A549 (cell line): ENCODE data around the gene PLOD3.

Experiments used
- BHLHE40 ChIP-seq: IDR thresholded peaks from 2 replicates; pipeline ENCODE4 v1.6.1; 2012; ENCODE audit warnings: low read depth, low read length, inconsistent platforms
- CBX2 ChIP-seq: fragments of 200-600 bp; sonication (generic); IDR thresholded peaks from 2 replicates; pipeline ENCODE4 v1.6.1; 2016; ENCODE audit warnings: low read depth, mild to moderate bottlenecking, borderline replicate concordance
- CEBPB ChIP-seq, 2 experiments: fragments of >200 bp in 1 of 2; sonication (Bioruptor Twin) in 1 of 2; formaldehyde crosslinking in 1 of 2; IDR thresholded peaks; 2 replicates each; pipeline ENCODE4 v1.6.1; 2012 to 2016
- CTCF ChIP-seq: fragments of >200 bp; sonication (Bioruptor Twin); formaldehyde crosslinking; IDR thresholded peaks from 3 replicates; pipeline ENCODE4 v1.5.1; 2016
- EHMT2 ChIP-seq: fragments of 200-600 bp; sonication (generic); IDR thresholded peaks from 2 replicates; pipeline ENCODE4 v1.6.1; 2016; ENCODE audit warnings: antibody characterized with exemption, low read depth, mild to moderate bottlenecking, moderate library complexity
- ELK1 ChIP-seq: fragments of 150-350 bp; IDR thresholded peaks from 2 replicates; pipeline ENCODE4 v1.6.1; 2014; ENCODE audit warnings: low read depth, mild to moderate bottlenecking, low read length
- HOXB5 ChIP-seq: fragments of 250-450 bp; sonication (Bioruptor Pico); IDR thresholded peaks from 2 replicates; pipeline ENCODE4 v1.5.0; 2020; ENCODE audit warnings: mild to moderate bottlenecking, moderate library complexity
- POLR2A ChIP-seq: IDR thresholded peaks from 2 replicates; pipeline ENCODE4 v1.6.1; 2012; ENCODE audit warnings: mild to moderate bottlenecking, low read length
- RCOR1 ChIP-seq: fragments of 150-350 bp; IDR thresholded peaks from 2 replicates; pipeline ENCODE4 v1.6.1; 2014; ENCODE audit warnings: antibody characterized with exemption, low read length, low read depth
- RFX5 ChIP-seq: fragments of 450-650 bp; IDR thresholded peaks from 2 replicates; pipeline ENCODE4 v1.7.1; 2014; ENCODE audit warnings: antibody characterized with exemption, mild to moderate bottlenecking, moderate library complexity
- TF ChIP-seq, protein P1 (sequence below): fragments of 200-600 bp; sonication (generic); IDR thresholded peaks from 2 replicates; pipeline ENCODE4 v1.6.1; 2016; ENCODE audit warnings: antibody characterized with exemption, mild to moderate bottlenecking, moderate library complexity

DNA sequence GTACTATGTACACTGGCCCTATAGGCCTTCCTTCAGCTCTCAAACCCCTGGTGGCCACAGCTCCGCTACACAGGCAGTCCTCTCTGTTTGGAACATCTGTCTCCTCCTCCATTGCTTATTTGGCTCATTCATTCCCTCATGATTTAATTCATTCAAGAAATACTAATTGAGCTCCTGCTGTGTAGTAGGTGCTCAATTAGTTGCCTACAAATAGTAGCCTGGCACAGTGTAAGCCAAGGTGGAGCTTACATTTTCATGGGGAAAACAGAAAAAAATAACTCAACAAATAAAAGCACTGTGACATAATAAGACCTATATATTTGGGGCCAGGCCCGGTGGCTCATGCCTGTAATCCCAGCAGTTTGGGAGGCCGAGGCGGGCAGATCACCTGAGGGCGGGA lies 30.9 kb upstream of the PLOD3 start:
- TF ChIP-seq RCOR1: no peak
- TF ChIP-seq POLR2A: no peak
- TF ChIP-seq ELK1: no peak
- TF ChIP-seq CTCF: no peak
- TF ChIP-seq CBX2: no peak
- no peak for TF ChIP-seq RFX5
- TF ChIP-seq HOXB5: no peak
- TF ChIP-seq, protein P1, sequence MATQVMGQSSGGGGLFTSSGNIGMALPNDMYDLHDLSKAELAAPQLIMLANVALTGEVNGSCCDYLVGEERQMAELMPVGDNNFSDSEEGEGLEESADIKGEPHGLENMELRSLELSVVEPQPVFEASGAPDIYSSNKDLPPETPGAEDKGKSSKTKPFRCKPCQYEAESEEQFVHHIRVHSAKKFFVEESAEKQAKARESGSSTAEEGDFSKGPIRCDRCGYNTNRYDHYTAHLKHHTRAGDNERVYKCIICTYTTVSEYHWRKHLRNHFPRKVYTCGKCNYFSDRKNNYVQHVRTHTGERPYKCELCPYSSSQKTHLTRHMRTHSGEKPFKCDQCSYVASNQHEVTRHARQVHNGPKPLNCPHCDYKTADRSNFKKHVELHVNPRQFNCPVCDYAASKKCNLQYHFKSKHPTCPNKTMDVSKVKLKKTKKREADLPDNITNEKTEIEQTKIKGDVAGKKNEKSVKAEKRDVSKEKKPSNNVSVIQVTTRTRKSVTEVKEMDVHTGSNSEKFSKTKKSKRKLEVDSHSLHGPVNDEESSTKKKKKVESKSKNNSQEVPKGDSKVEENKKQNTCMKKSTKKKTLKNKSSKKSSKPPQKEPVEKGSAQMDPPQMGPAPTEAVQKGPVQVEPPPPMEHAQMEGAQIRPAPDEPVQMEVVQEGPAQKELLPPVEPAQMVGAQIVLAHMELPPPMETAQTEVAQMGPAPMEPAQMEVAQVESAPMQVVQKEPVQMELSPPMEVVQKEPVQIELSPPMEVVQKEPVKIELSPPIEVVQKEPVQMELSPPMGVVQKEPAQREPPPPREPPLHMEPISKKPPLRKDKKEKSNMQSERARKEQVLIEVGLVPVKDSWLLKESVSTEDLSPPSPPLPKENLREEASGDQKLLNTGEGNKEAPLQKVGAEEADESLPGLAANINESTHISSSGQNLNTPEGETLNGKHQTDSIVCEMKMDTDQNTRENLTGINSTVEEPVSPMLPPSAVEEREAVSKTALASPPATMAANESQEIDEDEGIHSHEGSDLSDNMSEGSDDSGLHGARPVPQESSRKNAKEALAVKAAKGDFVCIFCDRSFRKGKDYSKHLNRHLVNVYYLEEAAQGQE: no peak
- TF ChIP-seq CEBPB (IDR thresholded peaks at IDR 0.05): no peak
- no peak for TF ChIP-seq BHLHE40
- TF ChIP-seq EHMT2: no peak
